Uterus (tissue), 2 donors: Measurements from ENCODE around the gene SPDYE16.
"Not testable (repeated sequence)": the region's sequence is repeated elsewhere in the genome, so short reads cannot be mapped to it uniquely, and the experiment has no call there.

Source experiments
- POLR2A ChIP-seq, 2 donors: fragments of 450-650 bp; IDR thresholded peaks; one replicate each; pipeline ENCODE4 v1.6.1; 2016; ENCODE audit warnings: antibody characterized with exemption in 2 of 2, mild to moderate bottlenecking in 1 of 2, moderate library complexity in 1 of 2
- TF ChIP-seq, protein P1 (sequence below), 4 experiments: fragments of 200-600 bp in 2 of 4; fragments of 450-650 bp in 2 of 4; sonication (generic) in 2 of 4; IDR thresholded peaks; one replicate each; pipeline ENCODE4 v1.5.1; 2016 to 2019; ENCODE audit warnings: antibody characterized with exemption in 4 of 4, mild to moderate bottlenecking in 2 of 4, moderate library complexity in 1 of 4

DNA sequence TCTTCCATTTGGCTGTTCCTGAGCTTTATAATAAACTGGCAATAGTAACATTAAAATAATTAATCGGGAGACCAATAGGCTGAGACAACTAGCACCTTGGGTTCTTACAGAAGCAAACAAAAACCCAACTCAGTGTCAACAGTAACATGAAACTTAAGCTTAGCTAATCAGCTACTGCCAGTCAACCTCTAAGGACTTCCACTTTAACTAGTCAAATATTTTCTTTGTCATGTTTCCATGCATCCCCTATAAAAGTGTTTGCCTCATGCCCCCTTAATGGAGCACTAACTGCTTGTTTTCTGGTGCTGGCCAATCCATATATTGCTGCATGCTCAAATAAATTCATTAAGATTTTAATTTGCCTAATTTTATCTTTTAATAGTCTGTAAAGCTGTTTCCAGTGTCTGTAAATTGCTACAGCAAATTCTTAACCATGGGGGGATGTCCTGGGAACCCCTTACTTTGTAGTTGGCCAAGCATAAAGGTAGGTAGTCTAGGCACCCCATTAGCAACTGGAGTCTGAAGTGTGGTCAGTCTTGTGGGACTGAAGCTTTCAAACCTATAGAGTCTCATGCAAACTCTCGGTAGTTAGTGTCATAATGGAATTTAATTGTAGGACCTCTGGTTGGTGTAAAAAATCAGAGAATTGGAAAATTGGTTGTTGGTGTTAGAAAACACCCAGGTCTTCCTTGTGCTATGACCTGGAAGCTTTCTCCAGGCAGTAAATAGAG, 43.7 kb upstream of the SPDYE16 start:
- TF ChIP-seq, protein P1, sequence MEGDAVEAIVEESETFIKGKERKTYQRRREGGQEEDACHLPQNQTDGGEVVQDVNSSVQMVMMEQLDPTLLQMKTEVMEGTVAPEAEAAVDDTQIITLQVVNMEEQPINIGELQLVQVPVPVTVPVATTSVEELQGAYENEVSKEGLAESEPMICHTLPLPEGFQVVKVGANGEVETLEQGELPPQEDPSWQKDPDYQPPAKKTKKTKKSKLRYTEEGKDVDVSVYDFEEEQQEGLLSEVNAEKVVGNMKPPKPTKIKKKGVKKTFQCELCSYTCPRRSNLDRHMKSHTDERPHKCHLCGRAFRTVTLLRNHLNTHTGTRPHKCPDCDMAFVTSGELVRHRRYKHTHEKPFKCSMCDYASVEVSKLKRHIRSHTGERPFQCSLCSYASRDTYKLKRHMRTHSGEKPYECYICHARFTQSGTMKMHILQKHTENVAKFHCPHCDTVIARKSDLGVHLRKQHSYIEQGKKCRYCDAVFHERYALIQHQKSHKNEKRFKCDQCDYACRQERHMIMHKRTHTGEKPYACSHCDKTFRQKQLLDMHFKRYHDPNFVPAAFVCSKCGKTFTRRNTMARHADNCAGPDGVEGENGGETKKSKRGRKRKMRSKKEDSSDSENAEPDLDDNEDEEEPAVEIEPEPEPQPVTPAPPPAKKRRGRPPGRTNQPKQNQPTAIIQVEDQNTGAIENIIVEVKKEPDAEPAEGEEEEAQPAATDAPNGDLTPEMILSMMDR (IDR thresholded peaks at IDR 0.05) = not testable (repeated sequence)
- TF ChIP-seq POLR2A (IDR thresholded peaks at IDR 0.05) = not testable (repeated sequence)
